GM12865 (cell line): ENCODE data around the gene PBRM1.

Experiments
- DNase-seq: peaks from one replicate; pipeline ENCODE4 v3.0.0; 2010; ENCODE audit warnings: low read depth
- H3K4me3 ChIP-seq: 2 replicates; pipeline ENCODE4 v1.5.1; 2011; ENCODE audit warnings: mild to moderate bottlenecking, low read depth, low read length, control low read depth
- TF ChIP-seq, protein P1 (sequence below): IDR thresholded peaks from 2 replicates; pipeline ENCODE4 v1.5.1; 2011; ENCODE audit warnings: low read length, control low read depth, low read depth, inconsistent platforms; ENCODE audit not compliant: insufficient read depth; ENCODE audit errors: missing control alignments

Gene PBRM1

GRCh38 chr3:52609316-52609815, 76.3 kb downstream of the PBRM1 start:
- TF ChIP-seq, protein P1, sequence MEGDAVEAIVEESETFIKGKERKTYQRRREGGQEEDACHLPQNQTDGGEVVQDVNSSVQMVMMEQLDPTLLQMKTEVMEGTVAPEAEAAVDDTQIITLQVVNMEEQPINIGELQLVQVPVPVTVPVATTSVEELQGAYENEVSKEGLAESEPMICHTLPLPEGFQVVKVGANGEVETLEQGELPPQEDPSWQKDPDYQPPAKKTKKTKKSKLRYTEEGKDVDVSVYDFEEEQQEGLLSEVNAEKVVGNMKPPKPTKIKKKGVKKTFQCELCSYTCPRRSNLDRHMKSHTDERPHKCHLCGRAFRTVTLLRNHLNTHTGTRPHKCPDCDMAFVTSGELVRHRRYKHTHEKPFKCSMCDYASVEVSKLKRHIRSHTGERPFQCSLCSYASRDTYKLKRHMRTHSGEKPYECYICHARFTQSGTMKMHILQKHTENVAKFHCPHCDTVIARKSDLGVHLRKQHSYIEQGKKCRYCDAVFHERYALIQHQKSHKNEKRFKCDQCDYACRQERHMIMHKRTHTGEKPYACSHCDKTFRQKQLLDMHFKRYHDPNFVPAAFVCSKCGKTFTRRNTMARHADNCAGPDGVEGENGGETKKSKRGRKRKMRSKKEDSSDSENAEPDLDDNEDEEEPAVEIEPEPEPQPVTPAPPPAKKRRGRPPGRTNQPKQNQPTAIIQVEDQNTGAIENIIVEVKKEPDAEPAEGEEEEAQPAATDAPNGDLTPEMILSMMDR = no peak
- DNase-seq = no peak
- no peak overlapping the region for H3K4me3 ChIP-seq

GRCh38 chr3:52608337-52608736, 77.4 kb downstream of the PBRM1 start:
- TF ChIP-seq, protein P1 = no peak
- H3K4me3 ChIP-seq = no peak overlapping the region
- DNase-seq = no peak

DNA sequence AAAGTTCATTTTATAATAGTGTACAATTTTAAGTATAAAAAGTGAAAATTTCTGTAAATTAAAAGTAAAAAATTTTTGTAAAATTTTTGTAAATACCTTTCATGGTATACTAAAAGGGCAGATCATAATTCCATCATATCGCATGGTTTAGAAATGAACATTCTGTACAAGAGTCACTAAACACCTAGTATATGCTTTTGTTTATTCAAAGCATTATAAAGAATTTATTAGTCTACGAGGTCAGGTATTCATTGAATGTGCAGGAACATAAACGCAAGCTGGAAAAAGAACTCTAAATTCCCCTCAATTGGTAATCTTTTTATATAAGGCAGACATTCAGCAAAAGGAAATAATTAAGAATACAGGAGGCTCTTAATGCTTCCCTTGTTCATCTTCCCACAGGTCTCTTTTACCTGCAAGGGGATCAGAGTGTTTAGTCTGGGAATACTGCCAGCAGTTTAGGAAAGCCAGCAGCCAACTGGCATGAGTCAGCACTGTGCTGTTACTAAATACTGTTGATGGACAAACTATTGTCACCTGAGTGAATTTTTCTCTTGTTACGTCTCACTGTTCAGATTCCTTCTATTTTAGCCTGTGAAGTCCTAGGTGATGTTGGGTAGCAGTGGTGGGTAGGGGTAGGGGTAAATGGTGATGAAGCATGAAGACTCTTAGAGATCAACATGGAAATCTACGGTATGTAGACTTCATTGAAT, 79.2 kb downstream of the PBRM1 start:
- DNase-seq = no peak
- H3K4me3 ChIP-seq = no peak overlapping the region
- TF ChIP-seq, protein P1 = no peak

GRCh38 chr3:52600258-52600657, 85.5 kb downstream of the PBRM1 start:
- TF ChIP-seq, protein P1 = no peak
- no peak overlapping the region for H3K4me3 ChIP-seq
- DNase-seq = no peak

- H3K4me3 ChIP-seq = no peak overlapping the region
- TF ChIP-seq, protein P1 = no peak
- no peak for DNase-seq
Measured at GRCh38 chr3:52596658-52597265, 89.0 kb downstream of the PBRM1 start.

DNA sequence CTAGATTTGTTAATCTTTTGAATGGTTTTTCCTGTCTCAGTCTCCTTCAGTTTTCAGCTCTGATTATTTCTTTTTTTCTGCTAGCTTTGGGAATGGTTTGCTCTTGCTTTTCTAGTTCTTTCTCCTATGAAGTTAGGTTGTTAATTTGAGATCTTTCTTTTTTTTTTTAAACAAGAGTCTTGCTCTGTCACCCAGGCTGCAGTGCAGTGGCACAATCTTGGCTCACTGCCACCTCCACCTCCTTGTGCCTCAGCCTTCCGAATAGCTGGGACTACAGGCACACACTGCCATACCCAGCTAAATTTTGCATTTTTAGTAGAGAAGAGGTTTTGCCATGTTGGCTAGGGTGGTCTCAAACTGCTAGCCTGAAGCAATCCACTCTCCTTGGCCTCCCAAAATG, 92.6 kb downstream of the PBRM1 start:
- TF ChIP-seq, protein P1 = no peak
- no peak overlapping the region for H3K4me3 ChIP-seq
- no peak for DNase-seq
